ENCODE data around the gene GNL2.
"Not testable (repeated sequence)": the region's sequence is repeated elsewhere in the genome, so short reads cannot be mapped to it uniquely, and the experiment has no call there.

GNL2 gene

GRCh38 chr1:37593726-37594125 lies 2.0 kb downstream of the GNL2 start:
- H3K79me2 ChIP-seq (ENCODE audit: insufficient read depth, low read length), result peaks cover 51% of the 10 kb centered on the region
- H3K9me2 ChIP-seq (replicated peaks; ENCODE audit: low read depth, low read length), result no peaks in the 10 kb centered on the region
- no peaks in the 10 kb centered on the region for H3K27me3 ChIP-seq (ENCODE audit: insufficient read depth, low read length, poor library complexity, severe bottlenecking)
- H4K20me1 ChIP-seq (ENCODE audit: insufficient read depth, low read length, poor library complexity, severe bottlenecking), result peaks cover 36% of the 10 kb centered on the region
- TF ChIP-seq CTCF (conservative IDR thresholded peaks at IDR 0.05; ENCODE audit: low read length) (no peak), EZH2phosphoT487 (IDR thresholded peaks at IDR 0.05; ENCODE audit: borderline replicate concordance) (no peak)
- H3K9me3 ChIP-seq (ENCODE audit: insufficient read depth, low read depth, low read length), result no peaks in the 10 kb centered on the region
- H3K4me1 ChIP-seq (ENCODE audit: insufficient read depth, low read length, poor library complexity, severe bottlenecking), result peaks cover 19% of the 10 kb centered on the region
- no peaks in the 10 kb centered on the region for H3F3A ChIP-seq (ENCODE audit: low read depth)
- H2AFZ ChIP-seq (ENCODE audit: low read length), result no peak overlapping the region
- H3K9ac ChIP-seq (ENCODE audit: low read depth, low read length, poor library complexity, severe bottlenecking), result peak overlapping the region; percentile 83
- peaks cover 32% of the 10 kb centered on the region; the same call in 1 of the 2 replicates for H3K36me3 ChIP-seq (ENCODE audit: insufficient read depth, low read length)
- H3K4me3 ChIP-seq (ENCODE audit: low read length, poor library complexity, severe bottlenecking), result peak overlapping the region; percentile 83
- H3K4me2 ChIP-seq (ENCODE audit: low read depth, low read length, poor library complexity, severe bottlenecking), result peak overlapping the region; percentile 95

GRCh38 chr1:37588939-37589338 lies 6.8 kb downstream of the GNL2 start:
- no peak overlapping the region for H3K9ac ChIP-seq (ENCODE audit: low read depth, low read length, poor library complexity, severe bottlenecking)
- no peak overlapping the region for H3K4me2 ChIP-seq (ENCODE audit: low read depth, low read length, poor library complexity, severe bottlenecking)
- peaks cover 21% of the 10 kb centered on the region for H4K20me1 ChIP-seq (ENCODE audit: insufficient read depth, low read length, poor library complexity, severe bottlenecking)
- H3K27me3 ChIP-seq (ENCODE audit: insufficient read depth, low read length, poor library complexity, severe bottlenecking), result no peaks in the 10 kb centered on the region
- TF ChIP-seq CTCF (conservative IDR thresholded peaks at IDR 0.05; ENCODE audit: low read length) (no peak), EZH2phosphoT487 (IDR thresholded peaks at IDR 0.05; ENCODE audit: borderline replicate concordance) (no peak)
- peaks cover 37% of the 10 kb centered on the region for H3K79me2 ChIP-seq (ENCODE audit: insufficient read depth, low read length)
- H3F3A ChIP-seq (ENCODE audit: low read depth), result no peaks in the 10 kb centered on the region
- H3K9me3 ChIP-seq (ENCODE audit: insufficient read depth, low read depth, low read length), result no peaks in the 10 kb centered on the region
- H3K4me1 ChIP-seq (ENCODE audit: insufficient read depth, low read length, poor library complexity, severe bottlenecking), result peaks cover 7% of the 10 kb centered on the region
- no peak overlapping the region for H3K4me3 ChIP-seq (ENCODE audit: low read length, poor library complexity, severe bottlenecking)
- peaks cover 64% of the 10 kb centered on the region; the same call in 1 of the 2 replicates for H3K36me3 ChIP-seq (ENCODE audit: insufficient read depth, low read length)
- no peaks in the 10 kb centered on the region for H3K9me2 ChIP-seq (replicated peaks; ENCODE audit: low read depth, low read length)
- no peak overlapping the region for H2AFZ ChIP-seq (ENCODE audit: low read length)

- H3K36me3 ChIP-seq (ENCODE audit: insufficient read depth, low read length), result peaks cover 76% of the 10 kb centered on the region
- H4K20me1 ChIP-seq (ENCODE audit: insufficient read depth, low read length, poor library complexity, severe bottlenecking), result not testable (repeated sequence)
Observed at GRCh38 chr1:37584544-37584943, 11.2 kb downstream of the GNL2 start.

GRCh38 chr1:37575692-37576091 lies 20.0 kb downstream of the GNL2 start:
- no peak overlapping the region for H2AFZ ChIP-seq (ENCODE audit: low read length)
- H3K27me3 ChIP-seq (ENCODE audit: insufficient read depth, low read length, poor library complexity, severe bottlenecking), result no peaks in the 10 kb centered on the region
- no peak overlapping the region for H3K9ac ChIP-seq (ENCODE audit: low read depth, low read length, poor library complexity, severe bottlenecking)
- no peaks in the 10 kb centered on the region for H3K4me1 ChIP-seq (ENCODE audit: insufficient read depth, low read length, poor library complexity, severe bottlenecking)
- H3K4me2 ChIP-seq (ENCODE audit: low read depth, low read length, poor library complexity, severe bottlenecking), result no peak overlapping the region
- TF ChIP-seq CTCF (conservative IDR thresholded peaks at IDR 0.05; ENCODE audit: low read length) (no peak), EZH2phosphoT487 (IDR thresholded peaks at IDR 0.05; ENCODE audit: borderline replicate concordance) (no peak)
- H3K4me3 ChIP-seq (ENCODE audit: low read length, poor library complexity, severe bottlenecking), result no peak overlapping the region
- H3K36me3 ChIP-seq (ENCODE audit: insufficient read depth, low read length), result peaks cover 90% of the 10 kb centered on the region; the same call in 1 of the 2 replicates
- H3K9me2 ChIP-seq (replicated peaks; ENCODE audit: low read depth, low read length), result no peaks in the 10 kb centered on the region
- no peaks in the 10 kb centered on the region for H4K20me1 ChIP-seq (ENCODE audit: insufficient read depth, low read length, poor library complexity, severe bottlenecking)
- H3K9me3 ChIP-seq (ENCODE audit: insufficient read depth, low read depth, low read length), result no peaks in the 10 kb centered on the region
- no peaks in the 10 kb centered on the region for H3K79me2 ChIP-seq (ENCODE audit: insufficient read depth, low read length)
- H3F3A ChIP-seq (ENCODE audit: low read depth), result no peaks in the 10 kb centered on the region

More at GRCh38 chr1:37584544-37584943, 11.2 kb downstream of the GNL2 start:
- H3K9me2 ChIP-seq (replicated peaks; ENCODE audit: low read depth, low read length); H3K9me3 ChIP-seq (ENCODE audit: insufficient read depth, low read depth, low read length); H3K9ac ChIP-seq (ENCODE audit: low read depth, low read length, poor library complexity, severe bottlenecking); H3K4me1 ChIP-seq (ENCODE audit: insufficient read depth, low read length, poor library complexity, severe bottlenecking); H3K4me3 ChIP-seq (ENCODE audit: low read length, poor library complexity, severe bottlenecking); H3K27me3 ChIP-seq (ENCODE audit: insufficient read depth, low read length, poor library complexity, severe bottlenecking); H2AFZ ChIP-seq (ENCODE audit: low read length); H3K4me2 ChIP-seq (ENCODE audit: low read depth, low read length, poor library complexity, severe bottlenecking); H3F3A ChIP-seq (ENCODE audit: low read depth); H3K79me2 ChIP-seq (ENCODE audit: insufficient read depth, low read length): not testable (repeated sequence)

Measured in Loucy (cell line).